Osteoblast (primary cell): Measurements from ENCODE around the gene FAM181B. TPM values are rescaled to one million over a fixed set of nuclear protein-coding genes. Genes with fewer than 3 reads are reported as not detected.
A peak's percentile ranks its signal among the peaks of the same experiment; 100 is the strongest.

Experiments
- DNase-seq: peaks from one replicate; pipeline ENCODE4 v3.0.0; 2011; ENCODE audit warnings: low spot score, mixed read lengths; ENCODE audit not compliant: insufficient read length; ENCODE audit errors: missing footprints
- H2AFZ ChIP-seq: 2 replicates; pipeline ENCODE4 v1.6.0; 2011; ENCODE audit warnings: mild to moderate bottlenecking, low read length
- H3K27ac ChIP-seq: 2 replicates; pipeline ENCODE4 v1.5.1; 2011; ENCODE audit warnings: mild to moderate bottlenecking, low read depth, low read length, moderate library complexity
- H3K27me3 ChIP-seq: 2 replicates; pipeline ENCODE4 v1.6.0; 2012; ENCODE audit warnings: mild to moderate bottlenecking, control low read depth, inconsistent platforms, low read length, moderate library complexity; ENCODE audit not compliant: insufficient read depth
- H3K36me3 ChIP-seq: 2 replicates; pipeline ENCODE4 v1.5.1; 2011; ENCODE audit warnings: mild to moderate bottlenecking, low read length, control low read depth, moderate library complexity; ENCODE audit not compliant: insufficient read depth
- H3K4me1 ChIP-seq: 2 replicates; pipeline ENCODE4 v1.5.1; 2011; ENCODE audit warnings: mild to moderate bottlenecking, low read length, control low read depth, moderate library complexity; ENCODE audit not compliant: insufficient read depth
- H3K4me2 ChIP-seq: 2 replicates; pipeline ENCODE4 v1.6.0; 2011; ENCODE audit warnings: mild to moderate bottlenecking, low read length; ENCODE audit not compliant: insufficient read depth
- H3K4me3 ChIP-seq: fragments of 200-600 bp; sonication (generic); 3 replicates; pipeline ENCODE4 v1.5.1; 2012; ENCODE audit warnings: mild to moderate bottlenecking, low read length, inconsistent platforms; ENCODE audit not compliant: insufficient read depth
- H3K79me2 ChIP-seq: 2 replicates; pipeline ENCODE4 v1.6.0; 2012; ENCODE audit warnings: mild to moderate bottlenecking, low read length, control low read depth, inconsistent platforms; ENCODE audit not compliant: insufficient read depth
- H3K9me3 ChIP-seq: 2 replicates; pipeline ENCODE4 v1.5.1; 2011; ENCODE audit warnings: low read depth, low read length, control low read depth
- H4K20me1 ChIP-seq: 2 replicates; pipeline ENCODE4 v1.6.0; 2012; ENCODE audit warnings: mild to moderate bottlenecking, low read length, control low read depth; ENCODE audit not compliant: insufficient read depth
- CTCF ChIP-seq: IDR thresholded peaks from 2 replicates; pipeline ENCODE4 v1.5.1; 2011; ENCODE audit warnings: mild to moderate bottlenecking, low read depth, low read length, moderate library complexity; ENCODE audit errors: extremely low read depth
- total RNA-seq: library from RNA; depleted of rRNA; stranded (reverse); fragments of >200 nt; gene quantifications from 2 replicates; pipeline ENCODE4 v1.2.3, GENCODE V29; 2012

The FAM181B gene
- total RNA-seq, 1 donor, result under 0.01 TPM

GRCh38 chr11:82719361-82720105, 14.1 kb downstream of the FAM181B start:
- Histone ChIP-seq H3K79me2 (no peaks in the 10 kb centered on the region), H3K36me3 (no peaks in the 10 kb centered on the region), H3K4me1 (no peaks in the 10 kb centered on the region), H3K4me2 (no peak overlapping the region), H3K27ac (no peak overlapping the region), H2AFZ (no peak overlapping the region), H3K27me3 (no peaks in the 10 kb centered on the region), H3K4me3 (no peak overlapping the region), H4K20me1 (no peaks in the 10 kb centered on the region), H3K9me3 (no peaks in the 10 kb centered on the region)
- no peak for TF ChIP-seq CTCF
- DNase-seq, result no peak

- Histone ChIP-seq H4K20me1 (no peaks in the 10 kb centered on the region), H3K79me2 (no peaks in the 10 kb centered on the region), H3K27ac (no peak overlapping the region), H3K4me3 (no peak overlapping the region), H3K36me3 (no peaks in the 10 kb centered on the region), H3K27me3 (no peaks in the 10 kb centered on the region), H3K4me2 (no peak overlapping the region), H3K4me1 (no peaks in the 10 kb centered on the region), H3K9me3 (no peaks in the 10 kb centered on the region), H2AFZ (no peak overlapping the region)
- TF ChIP-seq CTCF, result no peak
- no peak for DNase-seq
Observed at GRCh38 chr11:82718821-82719220, 14.8 kb downstream of the FAM181B start.

- no peak overlapping the region for H3K4me3 ChIP-seq
- H3K4me2 ChIP-seq, result no peak overlapping the region
- no peaks in the 10 kb centered on the region for H3K4me1 ChIP-seq
- no peak for DNase-seq
- no peak overlapping the region for H3K27ac ChIP-seq
- no peaks in the 10 kb centered on the region for H4K20me1 ChIP-seq
- H2AFZ ChIP-seq, result no peak overlapping the region
- H3K79me2 ChIP-seq, result no peaks in the 10 kb centered on the region
- H3K36me3 ChIP-seq, result no peaks in the 10 kb centered on the region
- H3K27me3 ChIP-seq, result peaks cover under 1% of the 10 kb centered on the region
- H3K9me3 ChIP-seq, result no peaks in the 10 kb centered on the region
- peak; percentile 88 for TF ChIP-seq CTCF
Observed at GRCh38 chr11:82718307-82718706, 15.4 kb downstream of the FAM181B start.

GRCh38 chr11:82714346-82715174, 19.1 kb downstream of the FAM181B start:
- DNase-seq, result no peak
- no peaks in the 10 kb centered on the region for H3K36me3 ChIP-seq
- no peak overlapping the region for H2AFZ ChIP-seq
- no peak for TF ChIP-seq CTCF
- H3K4me3 ChIP-seq, result no peak overlapping the region
- no peaks in the 10 kb centered on the region for H4K20me1 ChIP-seq
- H3K4me1 ChIP-seq, result no peaks in the 10 kb centered on the region
- H3K27me3 ChIP-seq, result peaks cover 17% of the 10 kb centered on the region
- no peak overlapping the region for H3K4me2 ChIP-seq
- H3K27ac ChIP-seq, result no peak overlapping the region
- no peaks in the 10 kb centered on the region for H3K9me3 ChIP-seq
- H3K79me2 ChIP-seq, result no peaks in the 10 kb centered on the region
